ENCODE results near the gene ASAP2.
A peak's percentile ranks its signal among the peaks of the same experiment; 100 is the strongest.

Gene ASAP2

GRCh38 chr2:9166579-9167377 lies 39.8 kb upstream of the ASAP2 start:
- FAIRE-seq = no peak
- no peak for DNase-seq (ENCODE audit: insufficient read length, low spot score)
- no peak for TF ChIP-seq SPI1 (IDR thresholded peaks at IDR 0.05; ENCODE audit: low read depth, low read length)
- no peak for TF ChIP-seq POLR2A (IDR thresholded peaks at IDR 0.05; ENCODE audit: low read depth, low read length)

DNA sequence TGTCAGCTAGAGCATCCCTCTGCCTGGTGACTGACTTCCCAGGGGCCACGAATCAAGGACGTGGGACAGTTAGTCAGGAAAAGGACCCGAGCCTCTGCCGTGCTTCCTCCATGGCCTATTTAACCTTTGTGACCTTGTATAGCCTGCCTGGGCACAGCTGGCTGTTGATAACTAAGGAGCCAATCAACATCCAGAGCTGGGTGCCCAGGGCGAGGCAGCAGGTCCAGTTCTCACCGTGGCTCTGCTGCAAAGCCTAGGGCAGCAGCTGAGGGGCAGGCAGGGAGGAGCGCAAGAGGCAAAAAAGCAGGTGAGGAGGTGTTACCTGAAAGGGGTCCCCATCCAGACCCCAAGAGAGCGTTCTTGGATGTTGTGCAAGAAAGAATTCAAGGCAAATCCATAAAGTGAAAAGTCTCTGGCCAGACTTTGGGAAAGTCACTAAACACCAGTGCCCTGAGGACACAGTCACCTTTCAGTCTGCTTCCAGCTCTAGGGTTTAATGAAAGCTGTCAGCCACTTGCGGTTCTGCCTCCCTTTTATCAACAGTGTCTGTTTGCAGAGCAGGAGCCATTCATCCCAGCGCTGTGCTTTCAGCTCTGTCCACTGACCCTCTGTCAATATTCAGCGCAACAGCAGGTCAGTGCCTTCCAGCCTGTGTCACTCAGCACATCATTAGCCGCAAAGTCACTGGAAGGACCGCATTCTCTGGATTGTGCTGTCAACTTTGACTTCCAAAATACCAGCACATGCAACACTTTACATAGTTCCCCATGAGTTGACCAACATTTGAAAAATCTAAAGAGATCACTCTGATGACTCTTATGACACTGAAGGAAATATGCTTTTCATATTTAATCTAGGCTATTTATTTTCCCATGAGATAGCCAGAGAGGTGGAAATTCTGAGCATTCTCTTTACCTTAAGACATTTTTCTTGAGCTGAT lies 38.6 kb upstream of the ASAP2 start:
- TF ChIP-seq POU2F2 (IDR thresholded peaks at IDR 0.05; ENCODE audit: low read depth, low read length) (no peak), TAF1 (IDR thresholded peaks at IDR 0.05; ENCODE audit: low read depth, low read length) (no peak), SPI1 (IDR thresholded peaks at IDR 0.05; ENCODE audit: low read depth, low read length) (no peak), PAX5 (IDR thresholded peaks at IDR 0.05; ENCODE audit: insufficient read depth, low read length, severe bottlenecking) (no peak), POLR2AphosphoS5 (IDR thresholded peaks at IDR 0.05; ENCODE audit: low read depth, low read length) (no peak), POLR2A (IDR thresholded peaks at IDR 0.05; ENCODE audit: low read depth, low read length) (no peak)
- FAIRE-seq (no peak), DNase-seq (ENCODE audit: insufficient read length, low spot score) (no peak)

GRCh38 chr2:9168821-9169221 lies 37.8 kb upstream of the ASAP2 start:
- FAIRE-seq (no peak), DNase-seq (ENCODE audit: insufficient read length, low spot score) (no peak)
- no peak for TF ChIP-seq TAF1 (IDR thresholded peaks at IDR 0.05; ENCODE audit: low read depth, low read length)
- TF ChIP-seq POU2F2 (IDR thresholded peaks at IDR 0.05; ENCODE audit: low read depth, low read length) = no peak
- TF ChIP-seq POLR2AphosphoS5 (IDR thresholded peaks at IDR 0.05; ENCODE audit: low read depth, low read length) = no peak
- no peak for TF ChIP-seq POLR2A (IDR thresholded peaks at IDR 0.05; ENCODE audit: low read depth, low read length)
- no peak for TF ChIP-seq PAX5 (IDR thresholded peaks at IDR 0.05; ENCODE audit: insufficient read depth, low read length, severe bottlenecking)
- no peak for TF ChIP-seq SPI1 (IDR thresholded peaks at IDR 0.05; ENCODE audit: low read depth, low read length)

GRCh38 chr2:9169349-9170107 lies 37.1 kb upstream of the ASAP2 start:
- no peak for DNase-seq (ENCODE audit: insufficient read length, low spot score)
- FAIRE-seq = no peak
- TF ChIP-seq POLR2A (IDR thresholded peaks at IDR 0.05; ENCODE audit: low read depth, low read length) (no peak), POLR2AphosphoS5 (IDR thresholded peaks at IDR 0.05; ENCODE audit: low read depth, low read length) (no peak), POU2F2 (IDR thresholded peaks at IDR 0.05; ENCODE audit: low read depth, low read length) (no peak), PAX5 (IDR thresholded peaks at IDR 0.05; ENCODE audit: insufficient read depth, low read length, severe bottlenecking) (no peak), SPI1 (IDR thresholded peaks at IDR 0.05; ENCODE audit: low read depth, low read length) (no peak), TAF1 (IDR thresholded peaks at IDR 0.05; ENCODE audit: low read depth, low read length) (no peak)

- TF ChIP-seq POLR2AphosphoS5 (IDR thresholded peaks at IDR 0.05; ENCODE audit: low read depth, low read length) (no peak), TAF1 (IDR thresholded peaks at IDR 0.05; ENCODE audit: low read depth, low read length) (no peak), POU2F2 (IDR thresholded peaks at IDR 0.05; ENCODE audit: low read depth, low read length) (no peak), PAX5 (IDR thresholded peaks at IDR 0.05; ENCODE audit: insufficient read depth, low read length, severe bottlenecking) (no peak), SPI1 (IDR thresholded peaks at IDR 0.05; ENCODE audit: low read depth, low read length) (no peak), POLR2A (IDR thresholded peaks at IDR 0.05; ENCODE audit: low read depth, low read length) (no peak)
- DNase-seq (ENCODE audit: insufficient read length, low spot score) (no peak), FAIRE-seq (no peak)
These were observed 36.0 kb upstream of the ASAP2 start for GRCh38 chr2:9170458-9171130.

DNA sequence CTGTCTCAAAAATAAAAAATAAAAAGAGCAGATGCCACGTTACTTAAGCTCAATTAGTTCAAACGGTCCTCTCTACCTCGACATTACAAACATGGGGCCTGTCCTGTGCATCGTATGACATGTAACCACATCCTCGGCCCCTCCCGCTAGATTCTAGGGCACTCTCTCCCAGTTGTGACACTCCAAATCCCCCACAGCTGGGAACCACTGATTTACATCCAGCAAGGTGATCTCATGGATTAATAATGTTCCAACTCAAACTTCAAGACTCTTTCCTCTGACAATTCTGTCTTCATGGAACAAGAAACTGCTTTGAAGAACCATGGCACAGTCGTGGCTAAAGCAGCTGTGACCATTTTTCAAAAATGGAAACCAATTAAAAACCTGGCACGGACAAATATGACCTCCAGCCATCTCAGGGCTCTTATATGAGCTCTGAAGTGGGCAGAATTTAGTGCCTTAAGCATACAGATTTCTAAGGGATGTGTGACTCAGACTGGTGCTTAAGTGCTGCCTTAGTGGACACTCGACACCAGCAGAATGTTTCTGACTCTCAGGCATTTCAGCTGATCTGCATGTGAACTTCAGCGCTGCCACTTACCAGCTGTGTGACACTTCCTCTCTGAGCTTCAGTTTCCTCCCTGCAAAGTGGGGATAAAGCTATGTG lies 31.7 kb upstream of the ASAP2 start:
- FAIRE-seq (no peak), DNase-seq (ENCODE audit: insufficient read length, low spot score) (no peak)
- TF ChIP-seq PAX5 (IDR thresholded peaks at IDR 0.05; ENCODE audit: insufficient read depth, low read length, severe bottlenecking) (no peak), SPI1 (IDR thresholded peaks at IDR 0.05; ENCODE audit: low read depth, low read length) (no peak), POU2F2 (IDR thresholded peaks at IDR 0.05; ENCODE audit: low read depth, low read length) (no peak), POLR2AphosphoS5 (IDR thresholded peaks at IDR 0.05; ENCODE audit: low read depth, low read length) (no peak), POLR2A (IDR thresholded peaks at IDR 0.05; ENCODE audit: low read depth, low read length) (no peak), TAF1 (IDR thresholded peaks at IDR 0.05; ENCODE audit: low read depth, low read length) (no peak)

- peak; percentile 71 for TF ChIP-seq SPI1 (IDR thresholded peaks at IDR 0.05; ENCODE audit: low read depth, low read length)
- no peak for TF ChIP-seq PAX5 (IDR thresholded peaks at IDR 0.05; ENCODE audit: insufficient read depth, low read length, severe bottlenecking)
- DNase-seq (ENCODE audit: insufficient read length, low spot score) (no peak), FAIRE-seq (no peak)
These were observed 28.3 kb upstream of the ASAP2 start for GRCh38 chr2:9178110-9178903.
